ENCODE results near the gene HDAC11. TPM values are rescaled to one million over a fixed set of nuclear protein-coding genes. Genes with fewer than 3 reads are reported as not detected.

The HDAC11 gene
- polyA plus RNA-seq, 1 donor (not counting 4 experiments of a cell fraction or from before 2014, with no cell fraction given): 12.6 TPM

GRCh38 chr3:13460341-13460736, 19.8 kb upstream of the HDAC11 start:
- no peak for FAIRE-seq
- no peaks in the 10 kb centered on the region for H4K20me1 ChIP-seq (ENCODE audit: control insufficient read depth, extremely low read depth, insufficient read depth, low read length)
- no peak overlapping the region for H3K4me2 ChIP-seq (ENCODE audit: control insufficient read depth, extremely low read depth, insufficient read depth, low read depth, low read length)
- H3K4me1 ChIP-seq (ENCODE audit: control insufficient read depth, extremely low read depth, insufficient read depth, low read length): peaks cover 5% of the 10 kb centered on the region
- DNase-seq (ENCODE audit: low read depth, low spot score): no peak
- H3K9ac ChIP-seq (ENCODE audit: control insufficient read depth, extremely low read depth, insufficient read depth, low read length): no peak overlapping the region
- dilution Hi-C loops (cut with MboI; ENCODE audit: extremely low pct_ligation_motif_present, low sequenced_read_pairs): no loop called here
- no peak for TF ChIP-seq CTCF (optimal IDR thresholded peaks at IDR 0.05 in 1 of 3, IDR thresholded peaks at IDR 0.05 in 1 of 3, conservative IDR thresholded peaks at IDR 0.05 in 1 of 3; ENCODE audit: extremely low read depth in 1 of 3, insufficient read depth in 2 of 3, low read length in 3 of 3)
- TF ChIP-seq EZH2 (IDR thresholded peaks at IDR 0.05; ENCODE audit: low read length): no peak
- no peaks in the 10 kb centered on the region for H3K9me3 ChIP-seq (ENCODE audit: control insufficient read depth, low read depth, low read length)
- H2AFZ ChIP-seq (ENCODE audit: control insufficient read depth, low read length): no peak overlapping the region
- H3K36me3 ChIP-seq (ENCODE audit: control insufficient read depth in 2 of 2, extremely low read depth in 1 of 2, insufficient read depth in 2 of 2, low read length in 2 of 2): no peaks in the 10 kb centered on the region
- H3K79me2 ChIP-seq (ENCODE audit: control insufficient read depth, insufficient read depth, low read length): no peaks in the 10 kb centered on the region
- H3K27me3 ChIP-seq (ENCODE audit: control insufficient read depth, extremely low read depth, insufficient read depth, low read length): peaks cover 2% of the 10 kb centered on the region
- no peak overlapping the region for H3K4me3 ChIP-seq (ENCODE audit: control insufficient read depth in 2 of 3, extremely low read depth in 1 of 3, insufficient read depth in 2 of 3, low read depth in 1 of 3, low read length in 3 of 3)
- H3K27ac ChIP-seq (ENCODE audit: control insufficient read depth, insufficient read depth, low read length): no peak overlapping the region
- H3K9me1 ChIP-seq (ENCODE audit: control insufficient read depth, extremely low read depth, insufficient read depth, low read length): peaks cover under 1% of the 10 kb centered on the region

DNA sequence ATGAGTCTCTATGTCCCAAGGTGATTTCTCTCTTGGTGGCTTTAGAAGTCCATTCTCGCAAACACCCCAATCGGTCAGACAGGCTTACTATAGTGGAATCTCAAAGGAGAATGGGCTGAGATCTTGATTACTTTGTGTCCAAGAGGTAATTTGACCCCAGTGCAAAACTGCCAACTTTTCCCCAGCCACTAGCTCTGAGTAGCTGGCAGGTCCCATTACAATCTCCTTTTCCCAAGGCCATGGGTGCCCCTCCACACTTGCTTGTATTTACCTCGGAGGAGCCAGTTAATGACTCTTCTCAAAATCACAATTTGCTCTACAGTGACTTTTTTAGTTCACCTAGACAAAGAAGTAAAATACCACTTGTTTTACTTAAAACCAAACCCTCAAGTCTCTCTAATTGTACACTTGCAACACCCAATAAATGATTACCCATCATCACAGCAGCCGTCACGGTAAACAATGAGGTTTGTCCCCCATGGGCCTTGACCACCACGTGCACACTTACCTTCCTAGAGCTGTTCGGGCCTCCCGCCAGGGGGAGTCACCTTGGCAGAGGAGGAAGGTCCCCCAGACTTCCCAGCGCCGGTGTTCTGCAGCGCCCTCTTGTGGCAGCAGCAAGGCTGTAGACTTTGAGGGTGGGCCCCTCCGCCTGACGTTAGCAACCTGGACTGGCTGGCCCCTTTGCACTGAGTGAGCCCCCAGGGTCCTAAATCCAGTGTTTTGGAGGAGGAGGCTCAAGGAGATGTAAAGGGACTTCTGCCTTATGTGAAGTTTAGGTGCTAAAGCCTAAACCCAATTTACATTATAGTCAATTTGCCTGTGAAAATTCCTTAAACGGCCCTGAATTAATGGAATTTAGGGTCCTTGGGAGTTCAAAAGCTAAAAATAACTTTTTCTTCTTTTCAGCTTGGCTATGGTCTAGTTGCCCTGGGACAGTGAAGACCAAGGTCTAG, 18.7 kb upstream of the HDAC11 start:
- H3K36me3 ChIP-seq (ENCODE audit: control insufficient read depth in 2 of 2, extremely low read depth in 1 of 2, insufficient read depth in 2 of 2, low read length in 2 of 2): no peaks in the 10 kb centered on the region

More for the DNA sequence above, 18.7 kb upstream of the HDAC11 start:
- Histone ChIP-seq H3K4me3 (ENCODE audit: control insufficient read depth in 2 of 3, extremely low read depth in 1 of 3, insufficient read depth in 2 of 3, low read depth in 1 of 3, low read length in 3 of 3) (no peak overlapping the region), H3K27me3 (ENCODE audit: control insufficient read depth, extremely low read depth, insufficient read depth, low read length) (peaks cover 3% of the 10 kb centered on the region), H4K20me1 (ENCODE audit: control insufficient read depth, extremely low read depth, insufficient read depth, low read length) (no peaks in the 10 kb centered on the region), H3K9me3 (ENCODE audit: control insufficient read depth, low read depth, low read length) (no peaks in the 10 kb centered on the region), H3K4me2 (ENCODE audit: control insufficient read depth, extremely low read depth, insufficient read depth, low read depth, low read length) (no peak overlapping the region), H3K79me2 (ENCODE audit: control insufficient read depth, insufficient read depth, low read length) (no peaks in the 10 kb centered on the region), H3K4me1 (ENCODE audit: control insufficient read depth, extremely low read depth, insufficient read depth, low read length) (no peaks in the 10 kb centered on the region), H3K9me1 (ENCODE audit: control insufficient read depth, extremely low read depth, insufficient read depth, low read length) (no peaks in the 10 kb centered on the region), H2AFZ (ENCODE audit: control insufficient read depth, low read length) (no peak overlapping the region), H3K27ac (ENCODE audit: control insufficient read depth, insufficient read depth, low read length) (no peak overlapping the region), H3K9ac (ENCODE audit: control insufficient read depth, extremely low read depth, insufficient read depth, low read length) (no peak overlapping the region)
- DNase-seq (ENCODE audit: low read depth, low spot score) (no peak), FAIRE-seq (no peak)
- TF ChIP-seq EZH2 (IDR thresholded peaks at IDR 0.05; ENCODE audit: low read length) (no peak), CTCF (optimal IDR thresholded peaks at IDR 0.05 in 1 of 3, IDR thresholded peaks at IDR 0.05 in 1 of 3, conservative IDR thresholded peaks at IDR 0.05 in 1 of 3; ENCODE audit: extremely low read depth in 1 of 3, insufficient read depth in 2 of 3, low read length in 3 of 3) (peak; percentile 54 to 68 (median 63))
- dilution Hi-C loops (cut with MboI; ENCODE audit: extremely low pct_ligation_motif_present, low sequenced_read_pairs): no loop called here
